DND-41 (cell line): Measurements from ENCODE around the gene POLA2.

Experiments
- ATAC-seq: fragments of 200-7000 bp; cut with Tn5 transposase; 3 replicates; pipeline ENCODE4 v1.9.1; 2021; ENCODE audit warnings: low read depth; ENCODE audit not compliant: insufficient read depth
- DNase-seq: peaks from one replicate; pipeline ENCODE4 v3.0.0-alpha.2; 2020
- H2AFZ ChIP-seq: 2 replicates; pipeline ENCODE4 v1.6.0; 2012; ENCODE audit warnings: low read depth, low read length
- H3K27ac ChIP-seq: 2 replicates; pipeline ENCODE4 v1.5.1; 2012; ENCODE audit warnings: low read length, inconsistent platforms
- H3K27me3 ChIP-seq: fragments of 200-600 bp; sonication (generic); 2 replicates; pipeline ENCODE4 v1.6.0; 2012; ENCODE audit warnings: low read length, mild to moderate bottlenecking, inconsistent platforms; ENCODE audit not compliant: insufficient read depth, poor library complexity
- H3K36me3 ChIP-seq: 2 replicates; pipeline ENCODE4 v1.5.1; 2012; ENCODE audit warnings: low read length, inconsistent platforms; ENCODE audit not compliant: insufficient read depth
- H3K4me1 ChIP-seq: 2 replicates; pipeline ENCODE4 v1.5.1; 2012; ENCODE audit warnings: mild to moderate bottlenecking, low read length; ENCODE audit not compliant: insufficient read depth
- H3K4me2 ChIP-seq: 2 replicates; pipeline ENCODE4 v1.6.0; 2012; ENCODE audit warnings: mild to moderate bottlenecking, moderate library complexity, low read length, inconsistent platforms; ENCODE audit not compliant: insufficient read depth
- H3K4me3 ChIP-seq, 2 experiments: fragments of 200-600 bp in 1 of 2; shearing (Covaris generic) in 1 of 2; 2 replicates each; pipeline ENCODE4 v1.5.1; 2012 to 2016; ENCODE audit warnings: inconsistent platforms in 2 of 2, low read length in 2 of 2, mild to moderate bottlenecking in 2 of 2, low read depth in 1 of 2, moderate library complexity in 1 of 2
- H3K79me2 ChIP-seq: 2 replicates; pipeline ENCODE4 v1.6.0; 2012; ENCODE audit warnings: low read length, inconsistent platforms; ENCODE audit not compliant: insufficient read depth
- H3K9ac ChIP-seq: 2 replicates; pipeline ENCODE4 v1.6.0; 2012; ENCODE audit warnings: low read depth, mild to moderate bottlenecking, inconsistent platforms, low read length, moderate library complexity
- H3K9me3 ChIP-seq: 2 replicates; pipeline ENCODE4 v1.5.1; 2012; ENCODE audit warnings: low read length, moderate library complexity, mild to moderate bottlenecking, inconsistent platforms; ENCODE audit not compliant: insufficient read depth, severe bottlenecking
- H4K20me1 ChIP-seq: 2 replicates; pipeline ENCODE4 v1.6.0; 2012; ENCODE audit warnings: low read length; ENCODE audit not compliant: insufficient read depth
- CTCF ChIP-seq: IDR thresholded peaks from 2 replicates; pipeline ENCODE4 v1.5.1; 2012; ENCODE audit warnings: borderline replicate concordance, low read length, moderate library complexity, mild to moderate bottlenecking; ENCODE audit not compliant: poor library complexity, severe bottlenecking; ENCODE audit errors: extremely low read depth
- EZH2 ChIP-seq: IDR thresholded peaks from 3 replicates; pipeline ENCODE4 v1.6.1; 2012; ENCODE audit warnings: borderline replicate concordance, low read depth, mild to moderate bottlenecking, moderate library complexity, low read length, inconsistent platforms; ENCODE audit not compliant: severe bottlenecking

POLA2 gene

GRCh38 chr11:65298655-65299179 lies 37.0 kb downstream of the POLA2 start:
- peaks cover 88% of the 10 kb centered on the region for H3K36me3 ChIP-seq
- no peak overlapping the region for H3K9ac ChIP-seq
- H3K79me2 ChIP-seq = no peaks in the 10 kb centered on the region
- 0 out of 3 replicates have a peak, but pooled peaks have one; percentile 7 for ATAC-seq
- no peaks in the 10 kb centered on the region for H3K9me3 ChIP-seq
- no peak overlapping the region for H3K27ac ChIP-seq
- no peaks in the 10 kb centered on the region for H3K27me3 ChIP-seq
- no peak overlapping the region for H3K4me2 ChIP-seq
- no peaks in the 10 kb centered on the region for H3K4me1 ChIP-seq
- H3K4me3 ChIP-seq = no peak overlapping the region
- no peak for TF ChIP-seq CTCF
- no peak for TF ChIP-seq EZH2
- no peak overlapping the region for H2AFZ ChIP-seq
- no peak for DNase-seq
- peaks cover 16% of the 10 kb centered on the region; the same call in 1 of the 2 replicates for H4K20me1 ChIP-seq

GRCh38 chr11:65300621-65301275 lies 39.0 kb downstream of the POLA2 start:
- Histone ChIP-seq H3K27ac (no peak overlapping the region), H2AFZ (no peak overlapping the region), H3K9me3 (no peaks in the 10 kb centered on the region), H3K36me3 (peaks cover 87% of the 10 kb centered on the region), H3K27me3 (no peaks in the 10 kb centered on the region), H3K4me2 (no peak overlapping the region), H3K79me2 (no peaks in the 10 kb centered on the region), H3K4me1 (no peaks in the 10 kb centered on the region), H4K20me1 (peaks cover 18% of the 10 kb centered on the region; the same call in 1 of the 2 replicates), H3K4me3 (no peak overlapping the region), H3K9ac (no peak overlapping the region)
- TF ChIP-seq EZH2 = no peak
- TF ChIP-seq CTCF = no peak
- DNase-seq (no peak), ATAC-seq (no peak)

GRCh38 chr11:65301491-65302329 lies 39.9 kb downstream of the POLA2 start:
- Histone ChIP-seq H3K4me2 (no peak overlapping the region), H3K4me3 (no peak overlapping the region), H3K27ac (no peak overlapping the region), H3K36me3 (peaks cover 78% of the 10 kb centered on the region), H4K20me1 (peaks cover 18% of the 10 kb centered on the region; the same call in 1 of the 2 replicates), H3K27me3 (no peaks in the 10 kb centered on the region), H3K79me2 (no peaks in the 10 kb centered on the region), H3K4me1 (no peaks in the 10 kb centered on the region), H2AFZ (no peak overlapping the region), H3K9ac (no peak overlapping the region), H3K9me3 (no peaks in the 10 kb centered on the region)
- no peak for DNase-seq
- ATAC-seq = no peak
- TF ChIP-seq EZH2 (no peak), CTCF (no peak)
